OCI-LY1 (cell line): ENCODE measurements around the gene P2RY12.

Source experiments
- H2AFZ ChIP-seq: fragments of 200-600 bp; sonication (generic), shearing (Covaris generic); 2 replicates; pipeline ENCODE4 v1.6.0; 2014; ENCODE audit warnings: antibody characterized with exemption, mild to moderate bottlenecking, low read length
- H3F3A ChIP-seq: fragments of 200-600 bp; sonication (generic), shearing (Covaris generic); 2 replicates; pipeline ENCODE4 v1.6.0; 2014; ENCODE audit warnings: mild to moderate bottlenecking, antibody characterized with exemption, low read length, moderate library complexity; ENCODE audit not compliant: insufficient read depth
- H3K27ac ChIP-seq: fragments of 200-600 bp; sonication (generic); 2 replicates; pipeline ENCODE4 v1.5.1; 2014; ENCODE audit warnings: low read length, mixed run types, mild to moderate bottlenecking, low read depth; ENCODE audit not compliant: poor library complexity, severe bottlenecking
- H3K27me3 ChIP-seq: fragments of 200-600 bp; sonication (generic); 2 replicates; pipeline ENCODE4 v1.6.0; 2014; ENCODE audit warnings: antibody characterized with exemption, mild to moderate bottlenecking, low read length, moderate library complexity; ENCODE audit not compliant: insufficient read depth
- H3K36me3 ChIP-seq: fragments of 200-600 bp; sonication (generic); 2 replicates; pipeline ENCODE4 v1.6.1; 2014; ENCODE audit warnings: mild to moderate bottlenecking, antibody characterized with exemption, low read length, moderate library complexity, mixed read lengths; ENCODE audit not compliant: insufficient read depth
- H3K4me1 ChIP-seq: fragments of 200-600 bp; sonication (generic); 2 replicates; pipeline ENCODE4 v1.5.1; 2014; ENCODE audit warnings: mild to moderate bottlenecking, low read length, moderate library complexity; ENCODE audit not compliant: insufficient read depth, severe bottlenecking
- H3K4me2 ChIP-seq: fragments of 200-600 bp; sonication (generic), shearing (Covaris generic); 2 replicates; pipeline ENCODE4 v1.6.1; 2014; ENCODE audit warnings: low read length
- H3K4me3 ChIP-seq: fragments of 200-600 bp; sonication (generic); 2 replicates; pipeline ENCODE4 v1.5.1; 2014; ENCODE audit warnings: low read length, low read depth, mild to moderate bottlenecking, mixed read lengths; ENCODE audit not compliant: poor library complexity, severe bottlenecking
- H3K79me2 ChIP-seq: fragments of 200-600 bp; shearing (Covaris generic); 2 replicates; pipeline ENCODE4 v1.6.1; 2016; ENCODE audit warnings: mixed run types, low read length, mixed read lengths; ENCODE audit not compliant: insufficient read depth
- H3K9ac ChIP-seq: fragments of 200-600 bp; sonication (generic), shearing (Covaris generic); 2 replicates; pipeline ENCODE4 v1.6.1; 2014; ENCODE audit warnings: mild to moderate bottlenecking, low read length, mixed read lengths
- H3K9me2 ChIP-seq: fragments of 200-600 bp; sonication (generic), shearing (Covaris generic); 2 replicates; pipeline ENCODE4 v1.6.1; 2014; ENCODE audit warnings: low read depth, mild to moderate bottlenecking, low read length, mixed read lengths
- H3K9me3 ChIP-seq: fragments of 200-600 bp; shearing (Covaris generic); 2 replicates; pipeline ENCODE4 v1.6.1; 2014; ENCODE audit warnings: low read length, mixed read lengths
- H4K20me1 ChIP-seq: fragments of 200-600 bp; sonication (generic), shearing (Covaris generic); 2 replicates; pipeline ENCODE4 v1.6.0; 2016; ENCODE audit warnings: mild to moderate bottlenecking, low read length; ENCODE audit not compliant: insufficient read depth
- EZH2 ChIP-seq: fragments of 200-600 bp; sonication (generic), shearing (Covaris generic); IDR thresholded peaks from 2 replicates; pipeline ENCODE4 v1.8.0; 2017; ENCODE audit warnings: borderline replicate concordance, mixed run types, mild to moderate bottlenecking, antibody characterized with exemption, low read length, moderate library complexity, mixed read lengths
- TF ChIP-seq, protein P1 (sequence below): fragments of 200-600 bp; sonication (generic), shearing (Covaris generic); IDR thresholded peaks from 2 replicates; pipeline ENCODE4 v1.5.1; 2017; ENCODE audit warnings: mild to moderate bottlenecking, antibody characterized with exemption, low read length, moderate library complexity, mixed read lengths

Gene P2RY12

DNA sequence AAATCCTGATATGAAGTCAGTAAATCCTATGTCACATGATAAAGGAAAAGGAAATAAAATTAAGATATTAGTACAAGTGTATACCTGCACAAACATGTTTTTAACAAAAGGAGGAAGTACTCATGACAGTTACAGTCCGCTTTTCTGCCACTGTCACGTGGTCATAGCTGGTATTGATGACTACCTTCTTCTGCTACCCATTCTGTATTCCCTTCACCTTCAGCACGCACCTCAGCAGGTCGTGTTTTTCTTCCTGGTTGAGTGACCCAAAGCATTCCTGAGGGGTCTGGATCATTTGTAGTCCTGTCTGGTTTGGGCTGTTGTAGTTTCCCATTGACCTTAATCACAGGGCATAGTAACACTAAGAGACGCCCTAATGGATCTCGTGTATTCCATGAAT lies 35.3 kb upstream of the P2RY12 start:
- H3K27me3 ChIP-seq = no peaks in the 10 kb centered on the region
- H2AFZ ChIP-seq = no peak overlapping the region
- H3K4me2 ChIP-seq = no peak overlapping the region
- no peaks in the 10 kb centered on the region for H3K36me3 ChIP-seq
- H3F3A ChIP-seq = no peaks in the 10 kb centered on the region
- H3K9me3 ChIP-seq = no peaks in the 10 kb centered on the region
- no peak overlapping the region for H3K4me3 ChIP-seq
- H3K79me2 ChIP-seq = no peaks in the 10 kb centered on the region
- H3K27ac ChIP-seq = no peak overlapping the region
- no peak for TF ChIP-seq EZH2
- TF ChIP-seq, protein P1, sequence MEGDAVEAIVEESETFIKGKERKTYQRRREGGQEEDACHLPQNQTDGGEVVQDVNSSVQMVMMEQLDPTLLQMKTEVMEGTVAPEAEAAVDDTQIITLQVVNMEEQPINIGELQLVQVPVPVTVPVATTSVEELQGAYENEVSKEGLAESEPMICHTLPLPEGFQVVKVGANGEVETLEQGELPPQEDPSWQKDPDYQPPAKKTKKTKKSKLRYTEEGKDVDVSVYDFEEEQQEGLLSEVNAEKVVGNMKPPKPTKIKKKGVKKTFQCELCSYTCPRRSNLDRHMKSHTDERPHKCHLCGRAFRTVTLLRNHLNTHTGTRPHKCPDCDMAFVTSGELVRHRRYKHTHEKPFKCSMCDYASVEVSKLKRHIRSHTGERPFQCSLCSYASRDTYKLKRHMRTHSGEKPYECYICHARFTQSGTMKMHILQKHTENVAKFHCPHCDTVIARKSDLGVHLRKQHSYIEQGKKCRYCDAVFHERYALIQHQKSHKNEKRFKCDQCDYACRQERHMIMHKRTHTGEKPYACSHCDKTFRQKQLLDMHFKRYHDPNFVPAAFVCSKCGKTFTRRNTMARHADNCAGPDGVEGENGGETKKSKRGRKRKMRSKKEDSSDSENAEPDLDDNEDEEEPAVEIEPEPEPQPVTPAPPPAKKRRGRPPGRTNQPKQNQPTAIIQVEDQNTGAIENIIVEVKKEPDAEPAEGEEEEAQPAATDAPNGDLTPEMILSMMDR = no peak
- H3K4me1 ChIP-seq = peaks cover 14% of the 10 kb centered on the region
- H4K20me1 ChIP-seq = no peaks in the 10 kb centered on the region
- no peak overlapping the region for H3K9ac ChIP-seq
- H3K9me2 ChIP-seq = no peaks in the 10 kb centered on the region

GRCh38 chr3:151415289-151415688 lies 30.7 kb upstream of the P2RY12 start:
- Histone ChIP-seq H3F3A (no peaks in the 10 kb centered on the region), H3K4me3 (no peak overlapping the region), H3K4me2 (no peak overlapping the region), H3K79me2 (no peaks in the 10 kb centered on the region), H3K27me3 (no peaks in the 10 kb centered on the region), H3K4me1 (peaks cover 5% of the 10 kb centered on the region), H3K9me2 (no peaks in the 10 kb centered on the region), H3K27ac (no peak overlapping the region), H3K9me3 (no peaks in the 10 kb centered on the region), H4K20me1 (no peaks in the 10 kb centered on the region), H2AFZ (no peak overlapping the region), H3K36me3 (no peaks in the 10 kb centered on the region), H3K9ac (no peak overlapping the region)
- TF ChIP-seq, protein P1 = no peak
- no peak for TF ChIP-seq EZH2

DNA sequence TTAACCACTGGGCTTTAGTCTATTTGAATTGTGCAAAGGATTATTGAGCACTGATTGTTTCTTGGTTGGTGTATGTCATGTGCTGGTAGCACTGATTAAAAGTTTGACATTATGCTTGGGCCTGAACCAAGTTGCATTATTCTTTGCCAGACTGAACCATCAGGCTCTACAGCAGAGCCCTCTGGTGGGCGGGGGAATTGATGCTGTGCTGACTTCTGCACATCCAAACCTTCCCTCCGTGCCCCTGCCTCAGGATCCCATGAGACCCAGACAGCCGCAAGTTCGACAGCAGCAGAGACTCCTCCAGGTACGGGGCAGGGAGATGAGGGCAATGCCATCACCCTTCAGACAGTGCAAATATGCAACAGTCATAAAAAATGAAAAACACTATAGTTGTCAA lies 28.4 kb upstream of the P2RY12 start:
- Histone ChIP-seq H3K4me1 (peaks cover 5% of the 10 kb centered on the region), H3K9me2 (no peaks in the 10 kb centered on the region), H3F3A (no peaks in the 10 kb centered on the region), H3K9ac (no peak overlapping the region), H3K9me3 (no peaks in the 10 kb centered on the region), H3K79me2 (no peaks in the 10 kb centered on the region), H3K4me2 (no peak overlapping the region), H3K27ac (no peak overlapping the region), H3K36me3 (no peaks in the 10 kb centered on the region), H4K20me1 (no peaks in the 10 kb centered on the region), H2AFZ (no peak overlapping the region), H3K27me3 (no peaks in the 10 kb centered on the region), H3K4me3 (no peak overlapping the region)
- TF ChIP-seq, protein P1 = peak; percentile 37; the same call in 1 of the 2 replicates
- no peak for TF ChIP-seq EZH2
